ENCODE data around the gene PBX4.
"Not testable (repeated sequence)": the region's sequence is repeated elsewhere in the genome, so short reads cannot be mapped to it uniquely, and the experiment has no call there.

PBX4 gene

GRCh38 chr19:19630426-19630825, 11.9 kb upstream of the PBX4 start:
- DNase-seq (ENCODE audit: low read depth) = no peak
- H3K4me3 ChIP-seq (ENCODE audit: low read depth, low read length) = no peak overlapping the region

- no peak for DNase-seq (ENCODE audit: low read depth)
- H3K4me3 ChIP-seq (ENCODE audit: low read depth, low read length) = no peak overlapping the region
Measured at GRCh38 chr19:19630062-19630414, 11.6 kb upstream of the PBX4 start.

GRCh38 chr19:19628501-19629134, 10.1 kb upstream of the PBX4 start:
- peak; percentile 43 for DNase-seq (ENCODE audit: low read depth)
- peak overlapping the region; percentile 38 for H3K4me3 ChIP-seq (ENCODE audit: low read depth, low read length)

- no peak for DNase-seq (ENCODE audit: low read depth)
- peak within 1 kb of the TSS; percentile 38 for H3K4me3 ChIP-seq (ENCODE audit: low read depth, low read length)
Measured at GRCh38 chr19:19627621-19628500, 9.4 kb upstream of the PBX4 start, which contains the start of gene LPAR2. Gene LPAR2, minus strand, starts transcription at chr19:19628220. Its CDS starts 945 bp downstream, at chr19:19627275.

- no peak for DNase-seq (ENCODE audit: low read depth)
- H3K4me3 ChIP-seq (ENCODE audit: low read depth, low read length) = no peak overlapping the region
Measured at GRCh38 chr19:19626516-19627472, 8.3 kb upstream of the PBX4 start.

GRCh38 chr19:19624032-19624570, 5.6 kb upstream of the PBX4 start:
- H3K4me3 ChIP-seq (ENCODE audit: low read depth, low read length) = no peak overlapping the region
- no peak for DNase-seq (ENCODE audit: low read depth)

- DNase-seq (ENCODE audit: low read depth) = no peak
- no peak overlapping the region for H3K4me3 ChIP-seq (ENCODE audit: low read depth, low read length)
Measured at GRCh38 chr19:19623383-19623782, 4.9 kb upstream of the PBX4 start.

GRCh38 chr19:19619849-19620210, 1.3 kb upstream of the PBX4 start:
- DNase-seq (ENCODE audit: low read depth) = no peak

GRCh38 chr19:19619181-19619848, 828 bp upstream of the PBX4 start:
- peak overlapping the region; percentile 46 for H3K4me3 ChIP-seq (ENCODE audit: low read depth, low read length)

More at GRCh38 chr19:19619849-19620210, 1.3 kb upstream of the PBX4 start:
- no peak overlapping the region for H3K4me3 ChIP-seq (ENCODE audit: low read depth, low read length)

GRCh38 chr19:19615086-19615485, 3.4 kb downstream of the PBX4 start:
- DNase-seq (ENCODE audit: low read depth) = no peak
- no peak overlapping the region for H3K4me3 ChIP-seq (ENCODE audit: low read depth, low read length)

More at GRCh38 chr19:19619181-19619848, 828 bp upstream of the PBX4 start:
- DNase-seq (ENCODE audit: low read depth) = no peak

- no peak for DNase-seq (ENCODE audit: low read depth)
- no peak overlapping the region for H3K4me3 ChIP-seq (ENCODE audit: low read depth, low read length)
Measured at GRCh38 chr19:19613506-19613905, 5.0 kb downstream of the PBX4 start.

- H3K4me3 ChIP-seq (ENCODE audit: low read depth, low read length) = no peak overlapping the region
- DNase-seq (ENCODE audit: low read depth) = no peak
Measured at GRCh38 chr19:19610376-19611202, 7.9 kb downstream of the PBX4 start.

- H3K4me3 ChIP-seq (ENCODE audit: low read depth, low read length); DNase-seq (ENCODE audit: low read depth): not testable (repeated sequence)
Measured at GRCh38 chr19:19606686-19607085, 11.8 kb downstream of the PBX4 start.

GRCh38 chr19:19606021-19606420, 12.5 kb downstream of the PBX4 start:
- DNase-seq (ENCODE audit: low read depth) = no peak
- no peak overlapping the region for H3K4me3 ChIP-seq (ENCODE audit: low read depth, low read length)

- DNase-seq (ENCODE audit: low read depth) = no peak
- H3K4me3 ChIP-seq (ENCODE audit: low read depth, low read length) = no peak overlapping the region
Measured at GRCh38 chr19:19602713-19603324, 15.7 kb downstream of the PBX4 start.

GRCh38 chr19:19602136-19602712, 16.3 kb downstream of the PBX4 start:
- DNase-seq (ENCODE audit: low read depth) = no peak
- H3K4me3 ChIP-seq (ENCODE audit: low read depth, low read length) = no peak overlapping the region

GRCh38 chr19:19600793-19601330, 17.6 kb downstream of the PBX4 start:
- no peak for DNase-seq (ENCODE audit: low read depth)
- H3K4me3 ChIP-seq (ENCODE audit: low read depth, low read length) = no peak overlapping the region

Data from skeletal muscle cell (primary cell).